Embryonic facial prominence (tissue), 1 donor: ENCODE results near the gene JAK1.
"Not testable (repeated sequence)": the region's sequence is repeated elsewhere in the genome, so short reads cannot be mapped to it uniquely, and the experiment has no call there.

ENCODE experiments used
- DNase-seq: peaks from one replicate; pipeline ENCODE4 v3.0.0-alpha.2; 2016; ENCODE audit errors: extremely low spot score

JAK1 gene

DNA sequence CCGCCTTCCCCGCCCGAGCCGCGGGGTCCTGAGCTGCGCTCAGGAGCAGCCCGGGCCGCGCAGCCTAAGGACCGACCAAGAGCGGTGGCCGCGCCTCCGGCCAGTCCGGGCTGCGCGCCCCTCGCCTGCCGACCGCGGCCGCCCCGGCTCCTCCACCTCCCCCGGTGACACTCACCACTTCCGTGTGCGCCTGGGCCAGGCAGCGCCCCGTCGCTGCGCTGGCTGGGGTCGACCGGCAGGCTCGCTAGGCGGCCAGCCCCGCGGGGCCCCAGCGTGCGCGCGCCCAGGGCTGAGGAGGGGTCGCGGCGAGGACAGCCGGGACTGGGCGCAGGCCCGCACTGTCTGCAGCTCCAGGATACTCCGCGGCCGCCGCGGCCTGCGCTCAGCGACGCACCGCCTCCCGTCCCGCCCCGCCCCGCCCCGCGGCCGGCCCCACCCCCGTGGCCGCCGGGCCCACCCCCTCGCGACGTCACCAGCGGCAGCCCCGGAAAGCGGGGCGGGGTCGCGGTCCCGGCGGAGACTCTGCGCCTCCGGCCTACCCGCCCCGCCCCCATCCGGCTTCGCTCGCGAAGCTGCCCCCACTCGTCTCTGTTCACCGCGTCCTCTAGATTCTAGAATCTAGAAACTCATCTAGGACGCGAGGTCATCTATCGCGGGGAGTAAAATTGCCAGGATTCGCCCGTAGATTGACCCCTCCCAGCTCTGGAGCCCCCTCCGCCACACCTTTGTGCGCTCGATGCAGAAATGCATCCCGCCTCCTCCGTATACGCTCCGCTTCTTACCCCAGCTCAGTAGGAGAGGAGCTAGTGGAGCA lies at the start of gene JAK1:
Gene JAK1, minus strand, starts transcription at position 392 of the 814 bp plus-strand sequence. CDS start 80,285 bp downstream, outside the sequence.
- peak; percentile 79 for DNase-seq

DNA sequence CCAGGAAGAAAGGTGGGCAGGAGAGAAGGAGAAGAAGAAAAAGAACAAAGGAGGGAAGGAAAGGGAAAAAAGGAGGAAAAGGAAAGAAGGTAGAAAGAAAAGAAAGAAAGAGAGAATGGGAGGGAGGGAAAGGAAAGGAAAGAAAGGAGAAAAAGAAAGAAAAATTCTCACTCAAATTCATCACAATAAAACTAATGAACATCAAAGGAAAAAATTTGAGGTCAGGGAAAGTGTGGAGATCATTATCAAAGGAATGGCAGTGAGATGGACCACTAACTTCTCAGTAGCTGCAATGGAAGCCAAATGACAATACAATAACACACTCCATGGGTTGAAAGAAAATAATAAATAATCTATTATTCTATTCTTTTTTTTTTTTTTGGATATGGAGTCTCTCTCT lies 48.0 kb upstream of the JAK1 start:
- no peak for DNase-seq

DNA sequence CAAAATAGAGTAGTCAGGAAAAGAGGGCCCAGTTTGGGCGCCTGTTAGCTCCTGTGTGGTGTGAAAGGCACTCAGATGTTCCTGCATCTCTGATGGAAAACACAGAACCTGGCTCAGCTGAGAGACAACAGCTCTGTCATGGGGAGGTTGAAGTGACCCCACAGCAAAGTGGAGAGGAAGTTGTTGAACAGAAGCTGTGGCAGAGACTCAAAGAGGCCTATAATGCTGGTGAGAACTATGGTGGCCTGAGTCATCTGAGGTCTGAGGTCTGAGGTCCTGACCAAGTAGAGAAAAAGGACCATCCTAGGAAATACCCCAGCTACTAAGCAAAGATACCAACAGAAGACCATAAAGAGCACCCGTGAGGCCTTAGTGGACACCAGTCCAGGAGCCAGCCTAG lies 45.6 kb upstream of the JAK1 start:
- no peak for DNase-seq

DNA sequence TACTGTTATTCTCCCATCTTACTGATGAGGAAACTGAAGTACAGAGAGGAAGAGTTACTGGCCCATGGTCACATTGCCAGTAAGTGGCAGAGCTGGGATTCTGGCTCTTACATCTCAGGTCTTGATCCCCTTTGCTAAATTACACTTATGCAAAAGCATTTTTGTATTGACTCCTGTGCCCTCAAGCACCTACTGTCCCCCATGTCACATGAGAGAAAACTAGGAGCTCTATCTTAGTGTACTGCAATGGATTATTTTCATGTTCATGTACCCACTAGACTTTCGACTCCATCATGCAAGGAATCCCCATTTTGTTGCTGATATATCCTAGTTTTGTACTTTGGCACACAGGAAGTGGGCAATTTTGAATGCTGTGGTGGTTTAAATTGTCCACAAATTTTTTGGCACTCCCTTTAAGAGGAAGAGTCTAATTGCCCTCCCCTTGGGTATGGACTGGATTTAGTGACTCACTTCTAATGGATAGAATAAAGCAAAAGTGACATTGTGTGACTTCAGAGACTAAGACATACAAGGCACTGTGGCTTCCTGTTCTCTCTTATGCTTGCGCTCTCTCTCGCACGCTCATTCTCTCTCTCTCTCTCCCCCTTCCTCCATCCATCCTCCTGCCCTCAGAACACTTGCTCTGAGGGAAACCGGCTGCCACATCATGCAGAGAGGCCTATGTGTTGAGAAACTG lies 43.5 kb upstream of the JAK1 start:
- no peak for DNase-seq

DNA sequence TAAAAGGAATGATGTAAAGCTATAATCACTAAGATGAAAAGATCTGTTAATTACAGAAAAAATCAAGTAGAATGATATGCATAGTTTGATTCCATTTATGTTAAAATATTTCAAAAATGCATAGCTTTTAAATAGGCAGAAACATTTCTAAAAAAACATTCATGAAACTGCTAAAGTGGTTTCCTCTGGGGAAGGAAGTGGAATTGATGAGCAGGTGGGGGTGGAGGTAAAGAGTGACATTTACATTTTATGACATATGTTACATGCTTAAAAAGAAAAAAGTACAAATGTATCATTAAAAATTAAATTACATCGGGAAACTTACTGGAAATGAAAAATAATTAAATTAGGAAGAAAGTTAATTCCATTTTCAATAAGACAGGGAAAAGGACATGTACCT lies 42.8 kb upstream of the JAK1 start:
- DNase-seq = no peak

DNA sequence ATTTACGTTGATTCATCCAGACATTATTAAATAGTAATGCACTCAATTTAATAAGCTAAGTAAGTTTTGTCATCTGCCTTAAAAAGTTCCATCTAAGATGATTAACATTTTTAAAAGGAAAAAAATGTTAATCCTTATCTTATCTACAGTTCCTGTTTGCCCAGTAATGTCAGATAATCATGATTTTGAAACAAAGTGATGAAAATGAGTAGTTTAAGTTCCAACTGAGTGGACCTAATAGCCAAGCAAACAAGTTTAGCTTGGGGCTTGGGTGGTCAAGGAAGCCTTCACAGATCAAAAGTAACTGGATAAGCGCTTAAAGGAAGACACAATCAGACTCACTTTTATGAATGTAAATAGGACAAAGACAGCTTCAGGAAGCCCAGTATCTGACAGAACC lies 40.5 kb upstream of the JAK1 start:
- no peak for DNase-seq

DNA sequence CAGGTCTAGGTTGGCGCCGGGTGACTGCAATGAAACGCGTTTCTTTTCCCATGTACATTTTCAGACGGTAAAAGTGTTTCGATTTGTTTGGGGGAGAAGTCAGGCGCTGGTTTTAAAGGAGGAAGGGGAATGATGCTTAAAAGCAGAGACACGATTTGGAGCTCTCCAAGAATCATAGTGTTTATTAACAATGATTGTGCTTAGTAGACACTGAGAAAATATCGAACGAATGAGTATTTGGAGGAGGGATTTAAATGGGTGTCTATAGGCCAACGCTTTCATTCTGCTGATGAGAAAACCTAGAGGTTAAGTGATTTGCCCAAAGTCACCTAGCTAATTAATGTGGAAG lies 36.9 kb upstream of the JAK1 start:
- no peak for DNase-seq

DNA sequence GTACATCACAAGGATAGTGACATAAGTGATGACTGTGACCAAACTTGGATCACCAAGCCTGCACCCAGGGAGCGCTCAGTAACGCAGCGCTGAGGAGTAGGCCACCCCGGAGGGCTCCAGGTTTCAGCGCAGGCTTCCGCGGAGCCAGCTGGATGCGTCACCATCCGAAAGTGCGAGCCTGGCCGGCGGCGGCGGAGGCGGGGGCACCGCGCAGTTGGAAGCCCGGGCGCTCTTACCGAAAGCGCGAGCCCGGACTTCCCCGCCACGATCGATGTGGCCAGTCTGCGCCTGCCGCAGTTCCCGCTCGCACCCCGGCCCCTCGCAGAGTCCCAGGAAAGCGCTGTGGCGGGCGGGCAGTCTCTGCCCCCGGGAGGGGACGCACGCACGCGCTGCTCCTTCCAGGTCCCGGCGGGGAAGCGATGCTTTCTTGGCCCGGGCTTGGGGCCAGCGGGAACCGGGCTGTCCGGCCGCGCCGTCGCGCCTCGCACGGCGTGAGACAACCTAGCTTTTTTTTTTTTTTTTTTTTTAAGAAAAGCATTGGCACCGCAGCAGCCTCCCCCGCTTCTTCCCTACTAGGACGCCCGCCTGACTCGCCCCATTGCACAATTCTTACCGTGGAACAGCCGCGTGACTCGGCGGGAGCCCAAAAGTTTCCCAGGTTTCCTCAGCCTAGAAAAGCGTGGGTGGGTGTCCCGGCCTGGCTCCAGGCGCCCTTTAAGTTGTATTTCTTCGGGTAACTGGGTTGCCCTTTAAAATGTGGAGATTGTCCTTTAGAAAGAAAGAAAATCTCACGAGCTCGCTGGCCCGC lies 36.4 kb upstream of the JAK1 start:
- no peak for DNase-seq

DNA sequence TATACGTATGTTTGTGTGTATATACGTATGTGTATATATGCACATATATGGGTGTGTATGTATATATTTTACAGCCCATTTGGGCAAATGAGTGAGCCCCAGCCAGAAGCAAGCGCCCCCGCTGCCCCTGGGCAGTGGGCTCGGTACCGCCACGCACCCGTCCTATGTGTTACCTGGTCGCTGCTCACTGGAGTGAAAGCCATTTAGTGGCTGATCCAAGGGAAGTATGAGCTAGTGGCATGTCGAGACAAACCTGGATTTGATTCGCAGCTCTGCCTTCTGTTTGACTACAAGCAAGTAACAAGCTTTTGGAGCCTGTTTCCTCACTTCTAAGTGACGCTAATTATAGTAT lies 35.8 kb upstream of the JAK1 start:
- DNase-seq = no peak

DNA sequence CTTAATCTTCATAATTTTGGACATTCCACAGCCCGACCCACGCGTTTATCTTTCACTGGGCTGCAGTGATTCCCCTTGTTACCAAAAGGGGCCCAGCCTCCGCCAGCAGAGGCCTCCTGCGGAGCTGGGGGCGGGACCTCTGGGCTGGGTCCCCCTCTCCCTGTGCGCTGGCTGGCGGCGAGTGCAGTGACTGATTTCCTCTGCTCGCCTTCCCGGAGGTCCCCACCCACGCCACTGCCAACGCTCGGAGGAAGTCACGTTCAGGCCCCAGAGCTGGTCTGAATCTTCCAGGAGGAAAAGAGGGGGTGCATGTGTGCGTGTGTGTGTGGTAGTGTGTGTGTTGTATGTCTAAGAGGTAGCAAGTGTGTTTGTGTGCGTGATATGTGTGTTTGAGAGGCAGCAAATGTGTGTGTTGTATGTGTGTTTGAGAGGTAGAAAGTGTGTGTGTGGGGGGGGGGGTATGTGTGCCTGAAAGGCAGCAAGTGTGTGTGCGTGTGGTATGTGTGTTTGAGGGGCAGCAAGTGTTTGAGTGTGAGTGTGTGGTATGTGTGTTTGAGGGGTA lies 35.0 kb upstream of the JAK1 start:
- no peak for DNase-seq

DNA sequence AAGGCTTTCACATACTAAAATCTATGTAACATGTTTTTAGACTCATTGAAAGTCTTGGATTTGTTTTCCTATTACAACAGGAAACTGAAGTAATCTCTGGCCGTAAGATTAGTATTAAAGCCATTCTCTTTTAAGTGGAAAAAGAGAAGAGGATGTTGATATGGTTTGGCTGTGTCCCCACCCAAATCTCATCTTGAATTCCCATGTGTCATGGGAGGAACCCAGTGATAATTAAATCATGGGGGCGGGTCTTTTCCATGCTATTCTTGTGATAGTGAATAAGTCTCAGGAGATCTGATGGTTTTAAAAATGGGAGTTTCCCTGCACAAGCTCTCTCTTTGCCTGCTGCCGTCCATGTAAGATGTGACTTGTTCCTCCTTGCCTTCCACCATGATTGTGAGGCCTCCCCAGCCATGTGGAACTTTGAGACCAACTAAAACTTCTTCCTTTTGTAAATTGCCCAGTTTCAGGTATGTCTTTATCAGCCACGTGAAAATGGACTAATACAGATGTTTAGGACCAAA lies 32.1 kb upstream of the JAK1 start:
- DNase-seq = not testable (repeated sequence)

DNA sequence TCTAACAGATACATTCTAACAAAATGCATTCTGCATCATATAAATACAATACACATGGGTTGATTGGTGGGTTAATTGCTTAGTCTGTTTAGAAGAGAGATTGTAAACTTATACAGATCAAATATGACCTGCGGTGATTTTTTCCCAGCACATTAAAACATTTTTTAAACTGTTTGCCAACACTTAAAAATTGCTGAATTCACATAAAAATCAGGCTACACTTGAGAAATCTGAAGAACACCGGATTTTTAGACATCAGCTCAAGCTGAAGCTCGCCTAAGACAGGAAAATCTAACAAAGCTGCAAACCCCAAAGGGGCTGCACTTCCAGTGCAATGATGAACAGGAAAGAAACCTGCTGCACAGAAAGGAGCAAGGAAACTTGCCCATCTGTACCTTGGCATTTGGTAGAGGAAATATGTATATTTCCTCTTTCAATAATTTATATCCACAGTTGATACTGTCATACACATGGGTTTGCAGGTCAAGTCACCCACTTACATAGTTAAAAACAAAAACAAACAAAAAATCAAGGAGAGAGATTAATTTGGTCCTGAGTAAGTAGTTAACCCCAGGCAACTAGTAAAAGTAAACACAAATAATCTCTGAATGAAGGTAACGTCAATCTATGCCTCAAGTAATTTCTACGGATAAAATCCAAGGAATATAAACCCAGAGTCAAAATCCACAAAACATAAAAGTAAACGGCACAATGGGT lies 30.4 kb upstream of the JAK1 start:
- DNase-seq = no peak

DNA sequence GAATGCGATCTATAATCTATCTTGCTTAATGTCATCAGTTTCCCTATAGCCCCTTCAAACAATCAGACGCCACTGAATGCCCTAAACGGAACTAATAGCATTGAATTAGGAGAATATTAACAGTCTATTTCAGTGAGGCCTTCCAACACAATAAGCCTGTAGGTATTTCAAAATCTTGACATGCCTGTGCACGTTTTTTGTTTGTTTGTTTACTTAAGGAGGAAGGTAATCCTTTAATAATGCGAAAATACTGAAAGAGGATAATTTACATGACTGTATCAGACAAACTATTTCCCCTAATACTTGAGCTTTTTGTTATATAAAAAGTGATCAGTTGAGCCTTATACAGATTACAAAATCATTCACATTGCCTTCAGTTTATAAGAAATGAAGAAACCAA lies 29.0 kb upstream of the JAK1 start:
- no peak for DNase-seq

DNA sequence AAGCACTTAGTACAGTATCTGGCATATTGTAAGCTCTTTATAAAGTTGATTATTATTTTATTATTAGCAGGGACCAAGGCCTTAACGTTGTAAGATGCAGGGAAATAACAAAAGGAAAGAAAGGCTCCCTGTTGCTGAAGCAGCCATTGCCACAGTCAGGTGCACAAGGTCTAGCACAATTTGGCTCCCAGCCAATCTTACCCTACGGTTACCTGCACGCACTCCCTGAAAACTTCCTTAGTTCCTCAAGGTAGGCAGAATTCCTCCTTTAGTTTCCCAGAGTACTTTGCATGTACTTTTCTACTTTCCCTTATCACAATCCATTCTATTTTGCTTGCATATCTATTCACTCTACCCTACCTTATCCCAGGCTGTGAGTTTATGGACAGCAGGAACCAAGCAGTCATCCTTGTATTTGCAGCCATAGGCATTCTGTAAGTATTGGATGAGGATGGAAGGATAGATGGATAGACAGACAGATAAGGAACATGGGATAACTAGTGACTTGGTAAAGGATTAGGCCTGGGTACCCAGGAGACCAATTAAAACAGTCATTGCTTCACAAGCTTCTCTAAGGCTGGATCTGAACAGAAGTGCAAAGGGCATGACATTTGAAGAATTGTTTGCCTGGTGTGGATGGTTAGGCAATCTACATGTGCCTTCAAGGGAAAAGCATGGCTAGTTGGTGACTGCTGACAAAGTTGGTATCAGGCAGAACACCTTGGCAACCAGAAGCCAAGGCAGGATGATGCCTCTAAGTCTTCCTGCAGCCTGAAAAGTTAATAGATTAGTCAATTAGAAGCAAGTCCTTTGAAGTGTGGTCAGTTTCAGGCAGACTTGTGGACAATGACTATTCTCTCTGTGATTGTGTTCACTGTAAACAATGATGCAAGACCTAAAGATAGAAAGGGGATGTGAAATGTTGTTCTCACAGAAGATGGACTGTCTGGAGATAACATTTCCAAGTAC lies 20.8 kb upstream of the JAK1 start:
- DNase-seq = no peak

DNA sequence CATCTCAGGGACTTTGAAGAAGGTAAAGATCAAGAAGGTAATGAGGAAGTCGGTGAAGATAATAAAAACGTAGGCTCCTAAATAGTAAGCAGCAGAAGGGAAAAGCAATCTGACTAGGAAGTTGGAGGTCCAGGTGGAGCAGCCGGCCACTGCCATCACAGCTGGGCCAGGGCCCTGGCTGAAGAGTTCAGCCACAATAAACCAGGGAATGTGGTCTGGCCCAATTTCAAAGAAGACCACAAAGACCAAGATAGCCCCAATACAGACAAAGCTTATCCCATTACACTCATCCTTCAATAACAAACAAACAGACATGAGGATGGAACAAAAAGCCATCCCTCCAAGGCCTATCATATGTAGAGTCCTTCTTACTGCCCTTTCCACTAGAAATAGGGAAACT lies 18.4 kb upstream of the JAK1 start:
- DNase-seq = no peak

DNA sequence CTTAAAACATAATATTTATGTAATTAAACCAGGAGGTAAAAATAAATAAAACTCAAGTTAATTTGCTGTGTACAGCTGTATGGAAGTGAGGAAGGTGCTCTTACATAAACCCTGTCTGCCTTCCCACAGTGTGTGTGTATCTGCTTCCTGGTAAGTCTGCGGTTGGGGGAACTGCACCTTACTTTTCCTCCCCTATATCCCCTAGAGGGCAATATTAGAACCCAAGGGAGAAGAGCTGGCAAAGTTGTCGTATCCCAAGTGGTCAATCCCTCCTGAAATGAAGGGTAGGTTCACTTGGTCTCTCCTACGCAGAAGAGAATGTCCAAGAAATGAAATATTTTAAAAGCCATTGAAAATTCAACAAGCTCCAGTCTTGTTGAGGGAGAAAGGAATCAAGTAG lies 17.8 kb upstream of the JAK1 start:
- no peak for DNase-seq

DNA sequence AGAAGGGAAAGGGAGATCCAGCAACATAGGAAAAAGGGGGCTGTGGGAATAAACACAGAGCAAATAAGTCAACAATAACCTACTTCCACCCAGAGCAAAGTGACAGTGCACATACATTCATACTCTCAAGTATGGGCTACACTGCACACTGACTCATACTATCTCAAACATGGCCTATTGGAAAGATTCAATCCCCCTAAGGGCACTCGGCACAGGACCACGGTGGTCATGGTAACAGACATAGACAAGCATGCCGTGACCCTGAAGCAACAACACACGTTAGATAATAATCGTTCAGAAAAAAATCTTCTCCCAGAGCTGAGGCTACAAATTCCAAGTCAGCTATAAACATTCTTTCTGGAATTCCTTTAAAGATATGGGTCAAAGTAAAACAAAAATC lies 16.8 kb upstream of the JAK1 start:
- DNase-seq = no peak

DNA sequence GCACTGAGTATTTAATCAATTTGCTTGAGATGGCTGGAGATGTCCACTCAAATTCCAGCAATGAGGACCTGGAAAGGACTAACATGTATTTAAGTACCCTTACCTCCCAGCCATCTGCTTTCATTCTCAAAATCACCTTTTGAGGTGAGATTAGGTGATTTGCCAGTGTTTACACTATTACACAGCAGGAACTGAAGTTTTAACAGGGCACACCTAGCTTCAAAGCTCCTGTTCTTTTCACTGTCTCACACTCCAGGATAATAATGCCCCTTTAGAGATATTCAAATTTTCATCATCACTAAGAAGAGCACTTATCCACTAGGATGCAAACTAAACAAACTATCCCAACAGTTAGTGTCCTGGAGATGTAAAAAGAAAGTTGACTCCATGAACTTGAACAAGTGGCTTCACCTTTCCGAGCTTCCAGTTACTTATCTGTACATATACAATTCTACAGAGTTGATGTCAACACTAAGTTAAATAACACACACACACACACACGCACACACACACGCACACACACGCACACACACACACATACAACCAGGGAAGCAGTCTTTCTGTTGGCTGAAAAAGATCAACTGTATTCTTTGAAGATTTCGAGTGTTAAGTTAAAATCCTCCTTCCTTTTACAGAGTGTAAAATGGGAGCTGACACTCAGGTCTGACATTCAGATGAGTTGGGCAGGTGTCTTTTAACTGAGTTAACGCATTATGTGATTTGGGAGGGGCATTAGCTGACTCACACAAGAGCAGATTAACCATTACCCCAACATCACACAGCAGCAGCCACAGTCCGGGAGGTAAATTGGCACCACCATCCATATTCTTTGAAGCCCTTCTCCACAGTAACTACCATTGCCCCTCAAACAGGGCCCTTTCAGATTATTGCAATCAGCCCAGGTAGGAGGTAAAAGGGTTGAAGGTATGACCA lies 15.5 kb upstream of the JAK1 start:
- no peak for DNase-seq
